ENCODE measurements around the gene VCAM1. TPM values are rescaled to one million over a fixed set of nuclear protein-coding genes. Genes with fewer than 3 reads are reported as not detected.

The VCAM1 gene
- polyA plus RNA-seq, 2 of the 4 experiments (the other 2 are of a cell fraction) = 0.04 TPM; not detected in 1

DNA sequence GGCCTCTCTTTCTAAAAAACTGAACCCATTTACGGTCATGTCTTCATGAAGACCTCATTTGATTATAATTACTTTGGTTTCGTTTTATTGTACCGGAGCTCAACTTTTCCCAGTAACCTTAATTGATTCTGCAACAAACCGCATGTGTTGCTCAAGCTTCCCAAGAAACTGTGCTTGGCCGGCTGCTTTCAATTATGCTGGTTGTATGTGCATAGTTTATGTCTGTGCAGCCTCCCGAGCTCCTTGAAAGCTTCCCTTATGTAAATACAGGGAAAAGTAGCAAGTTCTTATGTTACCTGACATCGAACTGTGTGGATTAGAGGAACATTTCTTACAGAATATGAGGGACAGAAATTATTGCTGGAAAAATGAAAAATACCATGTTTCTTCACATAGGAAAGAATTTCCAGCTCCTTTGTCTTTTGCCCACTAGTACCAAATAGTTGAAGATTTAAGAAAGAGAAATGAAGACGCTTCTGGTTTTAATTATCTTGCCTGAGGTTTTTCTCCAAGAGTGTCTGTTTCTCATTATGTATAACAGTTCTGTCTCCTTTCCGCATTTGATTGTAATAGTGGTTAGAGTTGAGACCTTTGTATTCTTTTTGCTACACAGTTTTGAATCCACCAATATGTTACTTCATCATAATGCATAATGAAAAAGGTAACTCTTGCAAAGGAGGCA lies 2.1 kb downstream of the VCAM1 start:
- Histone ChIP-seq H3K27ac (peak overlapping the region in 1 of 2 experiments; percentile 18; a peak in 1 of 6 replicates), H3K4me2 (peak overlapping the region; percentile 41), H3K9me3 (no peaks in the 10 kb centered on the region), H3K4me3 (no peak overlapping the region), H3K4me1 (no peaks in the 10 kb centered on the region)
- no peak for ATAC-seq
- 34% methylated on average over 9 of the region's 9 CpGs for WGBS (ENCODE audit: missing lambda C conversion rate)
- CTCF ChIA-PET = interaction anchor here (1.1 to 1.3 kb wide), 3 partner anchors 9 to 142 kb away, joined by 3 read pairs; no protein-coding TSS in a partner anchor
- FAIRE-seq = no peak
- no peak for DNase-seq (ENCODE audit: low read depth in 1 of 2, low spot score in 1 of 2)
- POLR2A ChIA-PET = no interaction called here
- no peak for TF ChIP-seq ZFP36 (IDR thresholded peaks at IDR 0.05; ENCODE audit: borderline replicate concordance, partially characterized antibody)
- no peak for TF ChIP-seq RNF2 (IDR thresholded peaks at IDR 0.05; ENCODE audit: borderline replicate concordance, low read depth)
- no peak for TF ChIP-seq RARB (CRISPR knock-in tag; IDR thresholded peaks at IDR 0.05)
- TF ChIP-seq HDAC2 (IDR thresholded peaks at IDR 0.05) = no peak
- TF ChIP-seq, protein P1, sequence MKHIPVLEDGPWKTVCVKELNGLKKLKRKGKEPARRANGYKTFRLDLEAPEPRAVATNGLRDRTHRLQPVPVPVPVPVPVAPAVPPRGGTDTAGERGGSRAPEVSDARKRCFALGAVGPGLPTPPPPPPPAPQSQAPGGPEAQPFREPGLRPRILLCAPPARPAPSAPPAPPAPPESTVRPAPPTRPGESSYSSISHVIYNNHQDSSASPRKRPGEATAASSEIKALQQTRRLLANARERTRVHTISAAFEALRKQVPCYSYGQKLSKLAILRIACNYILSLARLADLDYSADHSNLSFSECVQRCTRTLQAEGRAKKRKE (CRISPR knock-in tag; IDR thresholded peaks at IDR 0.05; ENCODE audit: low read depth) = no peak
- TF ChIP-seq HOXB13 (CRISPR knock-in tag; IDR thresholded peaks at IDR 0.05; ENCODE audit: low read depth) = no peak
- no peak for TF ChIP-seq RAD21 (conservative IDR thresholded peaks at IDR 0.05 in 1 of 2, IDR thresholded peaks at IDR 0.05 in 1 of 2)
- TF ChIP-seq, protein P2, sequence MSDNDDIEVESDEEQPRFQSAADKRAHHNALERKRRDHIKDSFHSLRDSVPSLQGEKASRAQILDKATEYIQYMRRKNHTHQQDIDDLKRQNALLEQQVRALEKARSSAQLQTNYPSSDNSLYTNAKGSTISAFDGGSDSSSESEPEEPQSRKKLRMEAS (IDR thresholded peaks at IDR 0.05) = no peak
- TF ChIP-seq MYC (IDR thresholded peaks at IDR 0.05; ENCODE audit: borderline replicate concordance, low read length) = no peak
- TF ChIP-seq ESRRA (IDR thresholded peaks at IDR 0.05; ENCODE audit: borderline replicate concordance, low read length) = no peak
- TF ChIP-seq TP53 (CRISPR knock-in tag; IDR thresholded peaks at IDR 0.05) = no peak
- TF ChIP-seq, protein P3, sequence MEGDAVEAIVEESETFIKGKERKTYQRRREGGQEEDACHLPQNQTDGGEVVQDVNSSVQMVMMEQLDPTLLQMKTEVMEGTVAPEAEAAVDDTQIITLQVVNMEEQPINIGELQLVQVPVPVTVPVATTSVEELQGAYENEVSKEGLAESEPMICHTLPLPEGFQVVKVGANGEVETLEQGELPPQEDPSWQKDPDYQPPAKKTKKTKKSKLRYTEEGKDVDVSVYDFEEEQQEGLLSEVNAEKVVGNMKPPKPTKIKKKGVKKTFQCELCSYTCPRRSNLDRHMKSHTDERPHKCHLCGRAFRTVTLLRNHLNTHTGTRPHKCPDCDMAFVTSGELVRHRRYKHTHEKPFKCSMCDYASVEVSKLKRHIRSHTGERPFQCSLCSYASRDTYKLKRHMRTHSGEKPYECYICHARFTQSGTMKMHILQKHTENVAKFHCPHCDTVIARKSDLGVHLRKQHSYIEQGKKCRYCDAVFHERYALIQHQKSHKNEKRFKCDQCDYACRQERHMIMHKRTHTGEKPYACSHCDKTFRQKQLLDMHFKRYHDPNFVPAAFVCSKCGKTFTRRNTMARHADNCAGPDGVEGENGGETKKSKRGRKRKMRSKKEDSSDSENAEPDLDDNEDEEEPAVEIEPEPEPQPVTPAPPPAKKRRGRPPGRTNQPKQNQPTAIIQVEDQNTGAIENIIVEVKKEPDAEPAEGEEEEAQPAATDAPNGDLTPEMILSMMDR (IDR thresholded peaks at IDR 0.05) = no peak

DNA sequence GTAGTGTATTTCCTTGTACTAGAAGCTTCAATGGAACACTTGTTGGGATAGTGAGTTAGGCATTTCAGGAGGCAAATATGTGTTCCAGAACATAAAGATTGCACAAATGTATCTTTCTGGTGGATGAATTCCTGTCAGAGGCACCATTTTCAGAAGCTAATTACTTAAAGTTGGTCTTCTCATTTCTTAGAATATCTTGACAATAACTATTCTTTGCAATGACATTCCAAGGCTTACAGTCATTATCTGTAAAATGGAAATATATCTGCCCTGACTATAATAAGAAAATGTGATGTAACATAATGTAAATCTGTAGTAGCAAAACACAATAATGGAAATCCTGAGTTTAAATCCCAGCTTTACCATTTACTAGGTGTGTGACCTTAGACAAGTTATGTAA lies 2.7 kb downstream of the VCAM1 start:
- DNase-seq (ENCODE audit: low read depth in 1 of 2, low spot score in 1 of 2) (no peak), FAIRE-seq (no peak), ATAC-seq (no peak)
- no peaks in the 10 kb centered on the region for H3K9me3 ChIP-seq
- POLR2A ChIA-PET = no interaction called here
- TF ChIP-seq, protein P4, sequence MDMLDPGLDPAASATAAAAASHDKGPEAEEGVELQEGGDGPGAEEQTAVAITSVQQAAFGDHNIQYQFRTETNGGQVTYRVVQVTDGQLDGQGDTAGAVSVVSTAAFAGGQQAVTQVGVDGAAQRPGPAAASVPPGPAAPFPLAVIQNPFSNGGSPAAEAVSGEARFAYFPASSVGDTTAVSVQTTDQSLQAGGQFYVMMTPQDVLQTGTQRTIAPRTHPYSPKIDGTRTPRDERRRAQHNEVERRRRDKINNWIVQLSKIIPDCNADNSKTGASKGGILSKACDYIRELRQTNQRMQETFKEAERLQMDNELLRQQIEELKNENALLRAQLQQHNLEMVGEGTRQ (IDR thresholded peaks at IDR 0.05) = no peak
- TF ChIP-seq HOXB5 (CRISPR knock-in tag; IDR thresholded peaks at IDR 0.05) = no peak
- no peak for TF ChIP-seq ZSCAN20 (CRISPR knock-in tag; IDR thresholded peaks at IDR 0.05)
- TF ChIP-seq, protein P5, sequence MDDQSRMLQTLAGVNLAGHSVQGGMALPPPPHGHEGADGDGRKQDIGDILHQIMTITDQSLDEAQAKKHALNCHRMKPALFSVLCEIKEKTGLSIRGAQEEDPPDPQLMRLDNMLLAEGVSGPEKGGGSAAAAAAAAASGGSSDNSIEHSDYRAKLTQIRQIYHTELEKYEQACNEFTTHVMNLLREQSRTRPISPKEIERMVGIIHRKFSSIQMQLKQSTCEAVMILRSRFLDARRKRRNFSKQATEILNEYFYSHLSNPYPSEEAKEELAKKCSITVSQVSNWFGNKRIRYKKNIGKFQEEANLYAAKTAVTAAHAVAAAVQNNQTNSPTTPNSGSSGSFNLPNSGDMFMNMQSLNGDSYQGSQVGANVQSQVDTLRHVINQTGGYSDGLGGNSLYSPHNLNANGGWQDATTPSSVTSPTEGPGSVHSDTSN (IDR thresholded peaks at IDR 0.05) = no peak
- TF ChIP-seq FOSL2 (IDR thresholded peaks at IDR 0.05) = no peak
- TF ChIP-seq FOSL2 (CRISPR knock-in tag; IDR thresholded peaks at IDR 0.05) = no peak
- TF ChIP-seq, protein P6, sequence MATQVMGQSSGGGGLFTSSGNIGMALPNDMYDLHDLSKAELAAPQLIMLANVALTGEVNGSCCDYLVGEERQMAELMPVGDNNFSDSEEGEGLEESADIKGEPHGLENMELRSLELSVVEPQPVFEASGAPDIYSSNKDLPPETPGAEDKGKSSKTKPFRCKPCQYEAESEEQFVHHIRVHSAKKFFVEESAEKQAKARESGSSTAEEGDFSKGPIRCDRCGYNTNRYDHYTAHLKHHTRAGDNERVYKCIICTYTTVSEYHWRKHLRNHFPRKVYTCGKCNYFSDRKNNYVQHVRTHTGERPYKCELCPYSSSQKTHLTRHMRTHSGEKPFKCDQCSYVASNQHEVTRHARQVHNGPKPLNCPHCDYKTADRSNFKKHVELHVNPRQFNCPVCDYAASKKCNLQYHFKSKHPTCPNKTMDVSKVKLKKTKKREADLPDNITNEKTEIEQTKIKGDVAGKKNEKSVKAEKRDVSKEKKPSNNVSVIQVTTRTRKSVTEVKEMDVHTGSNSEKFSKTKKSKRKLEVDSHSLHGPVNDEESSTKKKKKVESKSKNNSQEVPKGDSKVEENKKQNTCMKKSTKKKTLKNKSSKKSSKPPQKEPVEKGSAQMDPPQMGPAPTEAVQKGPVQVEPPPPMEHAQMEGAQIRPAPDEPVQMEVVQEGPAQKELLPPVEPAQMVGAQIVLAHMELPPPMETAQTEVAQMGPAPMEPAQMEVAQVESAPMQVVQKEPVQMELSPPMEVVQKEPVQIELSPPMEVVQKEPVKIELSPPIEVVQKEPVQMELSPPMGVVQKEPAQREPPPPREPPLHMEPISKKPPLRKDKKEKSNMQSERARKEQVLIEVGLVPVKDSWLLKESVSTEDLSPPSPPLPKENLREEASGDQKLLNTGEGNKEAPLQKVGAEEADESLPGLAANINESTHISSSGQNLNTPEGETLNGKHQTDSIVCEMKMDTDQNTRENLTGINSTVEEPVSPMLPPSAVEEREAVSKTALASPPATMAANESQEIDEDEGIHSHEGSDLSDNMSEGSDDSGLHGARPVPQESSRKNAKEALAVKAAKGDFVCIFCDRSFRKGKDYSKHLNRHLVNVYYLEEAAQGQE (IDR thresholded peaks at IDR 0.05) = no peak
- TF ChIP-seq, protein P7, sequence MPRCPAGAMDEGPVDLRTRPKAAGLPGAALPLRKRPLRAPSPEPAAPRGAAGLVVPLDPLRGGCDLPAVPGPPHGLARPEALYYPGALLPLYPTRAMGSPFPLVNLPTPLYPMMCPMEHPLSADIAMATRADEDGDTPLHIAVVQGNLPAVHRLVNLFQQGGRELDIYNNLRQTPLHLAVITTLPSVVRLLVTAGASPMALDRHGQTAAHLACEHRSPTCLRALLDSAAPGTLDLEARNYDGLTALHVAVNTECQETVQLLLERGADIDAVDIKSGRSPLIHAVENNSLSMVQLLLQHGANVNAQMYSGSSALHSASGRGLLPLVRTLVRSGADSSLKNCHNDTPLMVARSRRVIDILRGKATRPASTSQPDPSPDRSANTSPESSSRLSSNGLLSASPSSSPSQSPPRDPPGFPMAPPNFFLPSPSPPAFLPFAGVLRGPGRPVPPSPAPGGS (IDR thresholded peaks at IDR 0.05) = no peak
- no peak for TF ChIP-seq HOXA7 (CRISPR knock-in tag; IDR thresholded peaks at IDR 0.05)
- no peak for TF ChIP-seq HDAC2 (IDR thresholded peaks at IDR 0.05)
- H3K4me2 ChIP-seq = no peak overlapping the region
- H3K4me3 ChIP-seq = no peak overlapping the region
- CTCF ChIA-PET = interaction anchor here (1.1 to 1.3 kb wide), 2 partner anchors 9 to 141 kb away, joined by 3 read pairs; no protein-coding TSS in a partner anchor
- H3K4me1 ChIP-seq = no peaks in the 10 kb centered on the region
- no peak overlapping the region for H3K27ac ChIP-seq

All from A549 (cell line).